GM12801 (cell line): ENCODE measurements around the gene TGM5.

Source experiments
- CTCF ChIP-seq: IDR thresholded peaks from one replicate; pipeline ENCODE4 v1.5.1; 2011; ENCODE audit warnings: control low read depth; ENCODE audit not compliant: insufficient read length; ENCODE audit errors: extremely low read depth

The TGM5 gene

DNA sequence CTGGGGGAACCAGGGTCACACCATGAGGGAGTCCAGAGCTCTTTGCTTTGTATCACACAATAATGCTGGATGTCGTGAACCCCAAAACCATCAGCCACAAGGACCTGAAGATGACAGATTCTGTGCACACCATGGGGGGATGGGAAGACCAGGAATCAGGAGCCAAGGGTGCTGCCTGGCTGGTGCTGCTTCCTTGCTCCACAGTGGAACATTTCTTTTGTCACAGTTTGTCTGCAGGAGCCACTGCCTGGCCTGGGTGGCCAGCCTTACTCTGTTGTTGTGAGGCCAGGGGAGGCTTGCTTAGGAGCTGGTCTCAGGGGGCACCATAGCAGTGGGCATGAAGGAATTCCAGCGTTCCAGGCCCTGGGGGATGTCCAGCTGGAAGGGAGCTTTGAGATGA is 6.5 kb upstream of the TGM5 start:
- TF ChIP-seq CTCF: no peak

DNA sequence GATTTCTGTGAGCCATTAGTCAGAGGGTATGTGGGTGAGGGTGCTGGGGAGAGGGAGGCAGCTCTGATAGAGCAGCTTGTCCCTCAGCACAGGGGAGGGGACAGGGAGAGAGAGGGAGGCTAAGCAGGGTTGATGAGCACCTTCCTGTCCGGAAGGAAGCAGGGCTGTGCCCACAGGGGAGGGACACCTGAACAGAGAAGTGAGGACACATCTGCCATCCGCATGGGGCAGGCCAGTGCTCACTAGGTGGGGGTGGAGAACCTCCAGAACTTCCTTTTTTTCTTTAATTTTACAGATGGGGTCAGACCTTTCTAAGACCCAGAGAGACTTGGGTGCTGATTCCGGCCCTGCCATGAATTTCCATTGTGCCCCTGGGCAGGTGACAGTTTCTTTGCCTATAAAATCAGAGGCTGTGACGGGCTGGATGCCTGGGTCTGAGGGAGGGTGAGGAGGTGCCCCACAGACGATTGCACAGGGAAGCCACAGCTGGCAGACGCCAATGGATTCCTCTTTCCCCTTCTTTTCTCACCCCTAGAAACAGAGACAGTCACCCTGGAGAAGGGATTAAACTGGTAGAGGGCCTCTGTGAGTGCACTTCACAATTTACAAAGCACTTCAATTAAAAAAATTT is 4.1 kb upstream of the TGM5 start:
- no peak for TF ChIP-seq CTCF

DNA sequence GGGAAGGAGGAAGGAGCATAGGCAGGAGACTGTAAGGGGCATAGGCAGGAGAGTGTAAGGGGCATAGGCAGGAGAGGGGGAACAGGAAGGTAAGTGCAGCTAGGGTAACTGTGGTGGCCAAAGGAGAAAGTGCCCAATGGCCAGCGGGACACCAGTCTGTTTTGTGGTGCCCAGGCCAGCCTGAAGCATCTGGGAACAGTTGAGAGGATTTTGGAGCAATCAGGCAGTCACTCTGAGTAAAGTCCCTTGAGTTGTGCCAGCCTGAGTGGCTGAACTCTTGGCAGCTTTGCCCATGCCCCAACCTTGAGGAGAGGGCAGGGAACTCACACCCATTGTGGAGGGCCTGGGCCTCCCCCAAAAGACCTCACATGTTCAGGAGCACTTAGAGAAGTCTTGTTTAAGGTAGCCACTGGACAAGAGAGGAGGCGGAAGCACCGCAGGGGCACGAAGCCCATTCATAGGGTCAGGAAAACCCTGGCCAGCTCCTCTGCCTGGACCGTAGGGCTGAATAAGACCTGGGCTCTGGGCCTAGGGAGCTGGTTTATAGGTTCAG is 3.5 kb upstream of the TGM5 start:
- no peak for TF ChIP-seq CTCF

DNA sequence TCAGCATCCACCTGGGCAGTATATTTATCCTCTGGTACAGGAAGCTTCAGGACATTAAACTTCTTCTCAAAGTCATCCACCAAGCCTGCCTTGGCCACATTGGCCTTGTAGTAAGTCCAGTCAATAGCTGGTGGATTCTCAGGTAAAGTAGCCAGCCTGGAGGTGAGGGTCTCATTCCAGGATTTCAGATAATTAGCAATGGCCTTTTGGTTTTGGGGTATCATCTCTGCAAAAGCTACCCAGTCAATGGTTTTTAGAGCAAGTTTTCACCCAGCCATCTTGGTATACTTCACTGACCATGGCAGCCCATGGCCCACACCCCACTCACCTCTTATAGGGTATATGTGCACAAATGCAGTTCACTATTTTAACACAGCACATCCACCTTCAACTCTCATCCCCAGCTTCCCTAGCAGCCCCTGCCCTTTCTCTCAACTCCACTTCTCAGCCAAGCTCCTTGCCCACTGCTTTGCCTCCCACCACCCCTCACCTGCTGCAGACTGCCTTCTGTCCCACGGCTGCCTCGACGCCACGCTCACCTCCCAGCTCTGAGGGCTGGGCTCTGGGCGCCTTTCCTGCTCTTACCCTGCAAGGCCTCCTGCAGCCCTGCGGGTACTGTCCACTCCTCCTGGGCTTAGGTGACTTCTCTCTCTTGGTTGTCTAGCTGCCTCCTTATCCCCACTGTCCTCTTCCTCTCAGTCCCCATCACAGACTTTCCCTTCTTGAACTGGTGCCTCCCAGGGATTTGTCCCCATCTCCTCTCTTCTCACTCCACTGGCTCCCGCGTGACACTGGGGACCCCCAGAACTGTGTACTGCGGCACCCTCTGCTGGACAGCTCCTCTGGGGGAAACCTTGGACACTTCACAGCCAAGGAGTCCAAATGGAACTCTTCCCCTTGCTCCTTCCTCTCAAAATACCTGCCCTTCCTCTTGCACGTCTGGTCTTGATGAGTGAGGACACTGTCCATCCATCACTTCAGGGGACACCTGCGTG is 1.7 kb upstream of the TGM5 start:
- no peak for TF ChIP-seq CTCF

DNA sequence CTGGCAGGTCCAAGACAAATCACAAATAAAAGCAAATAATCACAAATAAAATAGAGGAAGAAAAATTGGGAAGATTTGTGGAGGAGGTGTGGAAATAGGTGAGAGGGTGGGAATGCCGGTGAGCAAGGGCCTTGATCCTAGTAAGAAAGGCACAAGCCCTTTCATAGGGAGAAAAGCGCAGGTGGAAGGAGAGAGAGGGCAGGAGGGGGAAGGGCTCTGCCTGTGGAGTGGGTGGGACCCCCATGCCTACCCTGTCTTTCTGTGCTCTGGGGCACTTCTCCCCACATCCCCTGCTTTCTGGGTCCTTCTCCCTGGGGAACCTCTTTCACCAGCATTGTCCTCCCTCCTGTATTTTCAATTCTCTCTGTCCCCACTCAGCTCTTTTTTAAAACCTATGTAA is 711 bp upstream of the TGM5 start:
- TF ChIP-seq CTCF: no peak

DNA sequence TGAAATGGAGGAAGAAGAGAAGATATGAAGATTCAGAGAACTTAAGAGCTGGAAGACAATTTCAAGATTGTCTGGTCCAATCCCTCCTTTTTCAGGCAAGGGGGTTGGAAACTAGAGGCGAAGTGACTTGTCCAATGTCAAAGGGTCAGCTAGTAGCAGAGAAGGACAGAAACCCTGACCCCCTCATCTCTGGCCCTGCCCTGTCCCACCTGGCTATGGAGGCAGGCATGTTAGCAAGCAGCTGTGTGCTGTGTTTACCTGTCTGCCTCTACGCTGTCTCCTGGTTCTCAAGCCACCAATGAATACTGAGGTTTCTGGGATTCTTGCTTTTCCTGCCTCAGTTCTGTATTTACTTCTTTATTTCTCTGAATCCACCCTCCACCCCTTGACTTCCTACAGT is 342 bp downstream of the TGM5 start:
- no peak for TF ChIP-seq CTCF

GRCh38 chr15:43260011-43260615 is 6.6 kb downstream of the TGM5 start:
- TF ChIP-seq CTCF: no peak
